LNCaP clone FGC (cell line): ENCODE results near the gene HDHD3.
"Not testable (repeated sequence)": the region's sequence is repeated elsewhere in the genome, so short reads cannot be mapped to it uniquely, and the experiment has no call there.

Source experiments
- DNase-seq: peaks from one replicate; pipeline ENCODE4 v3.0.0-alpha.2; 2011; ENCODE audit warnings: low read depth
- H3K4me3 ChIP-seq: 2 replicates; pipeline ENCODE4 v1.5.1; 2011; ENCODE audit warnings: mild to moderate bottlenecking, low read depth, low read length, control low read depth
- CTCF ChIP-seq: IDR thresholded peaks from 2 replicates; pipeline ENCODE4 v1.5.1; 2012; ENCODE audit warnings: mild to moderate bottlenecking; ENCODE audit not compliant: control insufficient read depth, insufficient read depth; ENCODE audit errors: extremely low read depth

Gene HDHD3

GRCh38 chr9:113389451-113389850 is 12.7 kb upstream of the HDHD3 start:
- TF ChIP-seq CTCF, result no peak
- no peak for DNase-seq
- no peak overlapping the region for H3K4me3 ChIP-seq

GRCh38 chr9:113388833-113389232 is 12.0 kb upstream of the HDHD3 start:
- no peak overlapping the region for H3K4me3 ChIP-seq
- TF ChIP-seq CTCF, result no peak
- DNase-seq, result no peak

- no peak overlapping the region for H3K4me3 ChIP-seq
- no peak for TF ChIP-seq CTCF
- DNase-seq, result no peak
These were observed 10.9 kb upstream of the HDHD3 start for GRCh38 chr9:113387560-113388230.

- no peak for TF ChIP-seq CTCF
- no peak overlapping the region for H3K4me3 ChIP-seq
- no peak for DNase-seq
These were observed 10.0 kb upstream of the HDHD3 start for GRCh38 chr9:113386571-113387393.

GRCh38 chr9:113381909-113382411 is 5.2 kb upstream of the HDHD3 start:
- TF ChIP-seq CTCF, result no peak
- peak; percentile 75 for DNase-seq
- no peak overlapping the region for H3K4me3 ChIP-seq

- H3K4me3 ChIP-seq, DNase-seq: not testable (repeated sequence)
These were observed 4.7 kb upstream of the HDHD3 start for GRCh38 chr9:113381441-113381840.

- no peak for TF ChIP-seq CTCF
- DNase-seq, result no peak
- no peak overlapping the region for H3K4me3 ChIP-seq
These were observed 4.1 kb upstream of the HDHD3 start for GRCh38 chr9:113380869-113381378.

GRCh38 chr9:113379829-113380210 is 3.0 kb upstream of the HDHD3 start:
- not testable (repeated sequence) for DNase-seq, H3K4me3 ChIP-seq

- DNase-seq, H3K4me3 ChIP-seq: not testable (repeated sequence)
These were observed 2.5 kb upstream of the HDHD3 start for GRCh38 chr9:113379094-113379828.
